DND-41 (cell line): ENCODE results near the gene PPP1R1B.

Experiments
- CTCF ChIP-seq: IDR thresholded peaks from 2 replicates; pipeline ENCODE4 v1.5.1; 2012; ENCODE audit warnings: borderline replicate concordance, low read length, moderate library complexity, mild to moderate bottlenecking; ENCODE audit not compliant: poor library complexity, severe bottlenecking; ENCODE audit errors: extremely low read depth
- EZH2 ChIP-seq: IDR thresholded peaks from 3 replicates; pipeline ENCODE4 v1.6.1; 2012; ENCODE audit warnings: borderline replicate concordance, low read depth, mild to moderate bottlenecking, moderate library complexity, low read length, inconsistent platforms; ENCODE audit not compliant: severe bottlenecking

- TF ChIP-seq CTCF (no peak), EZH2 (no peak)
These were observed 13.9 kb downstream of the PPP1R1B start for GRCh38 chr17:39640591-39641031.
